NCI-H2171 treated with DMSO at 0.1 percent for 48 hours (cell line): ENCODE measurements around the gene FDPS.
"Not testable (repeated sequence)": the region's sequence is repeated elsewhere in the genome, so short reads cannot be mapped to it uniquely, and the experiment has no call there.

Experiments used
- DNase-seq: peaks from one replicate; lab custom pipeline; 2025; lab: John Stamatoyannopoulos, UW

FDPS gene

DNA sequence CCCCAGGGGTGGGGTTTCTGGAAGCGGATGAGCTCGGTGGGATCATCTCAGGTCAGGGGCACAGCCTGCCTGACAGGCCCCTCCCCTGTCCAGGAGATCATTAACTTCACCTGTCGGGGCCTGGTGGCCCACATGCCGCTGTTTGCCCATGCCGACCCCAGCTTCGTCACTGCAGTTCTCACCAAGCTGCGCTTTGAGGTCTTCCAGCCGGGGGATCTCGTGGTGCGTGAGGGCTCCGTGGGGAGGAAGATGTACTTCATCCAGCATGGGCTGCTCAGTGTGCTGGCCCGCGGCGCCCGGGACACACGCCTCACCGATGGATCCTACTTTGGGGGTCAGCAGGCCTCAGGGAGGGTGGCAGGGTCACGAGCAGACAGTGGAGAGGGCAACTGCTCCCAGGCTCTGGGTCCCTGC lies 23.0 kb upstream of the FDPS start:
- DNase-seq: no peak

DNA sequence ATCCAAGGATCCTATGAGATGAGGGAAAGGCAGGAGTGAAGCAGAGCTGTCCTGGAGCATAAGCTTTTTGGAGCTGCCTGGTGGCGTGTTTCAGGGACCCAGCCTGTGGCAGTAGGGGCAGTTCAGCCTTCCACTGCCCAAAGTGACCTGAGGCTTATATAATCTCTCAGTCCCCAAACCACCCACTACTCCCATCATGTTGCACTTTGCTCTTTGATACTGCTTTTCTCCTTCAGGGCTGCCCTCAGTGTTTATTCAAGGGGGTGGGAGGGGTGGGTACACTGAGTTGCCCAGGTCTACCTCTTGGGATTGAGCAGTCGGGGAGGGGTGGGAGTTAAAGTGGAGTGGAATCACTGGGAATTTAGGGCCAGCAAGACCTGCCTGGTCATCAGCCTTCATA lies 22.1 kb upstream of the FDPS start:
- DNase-seq: no peak

DNA sequence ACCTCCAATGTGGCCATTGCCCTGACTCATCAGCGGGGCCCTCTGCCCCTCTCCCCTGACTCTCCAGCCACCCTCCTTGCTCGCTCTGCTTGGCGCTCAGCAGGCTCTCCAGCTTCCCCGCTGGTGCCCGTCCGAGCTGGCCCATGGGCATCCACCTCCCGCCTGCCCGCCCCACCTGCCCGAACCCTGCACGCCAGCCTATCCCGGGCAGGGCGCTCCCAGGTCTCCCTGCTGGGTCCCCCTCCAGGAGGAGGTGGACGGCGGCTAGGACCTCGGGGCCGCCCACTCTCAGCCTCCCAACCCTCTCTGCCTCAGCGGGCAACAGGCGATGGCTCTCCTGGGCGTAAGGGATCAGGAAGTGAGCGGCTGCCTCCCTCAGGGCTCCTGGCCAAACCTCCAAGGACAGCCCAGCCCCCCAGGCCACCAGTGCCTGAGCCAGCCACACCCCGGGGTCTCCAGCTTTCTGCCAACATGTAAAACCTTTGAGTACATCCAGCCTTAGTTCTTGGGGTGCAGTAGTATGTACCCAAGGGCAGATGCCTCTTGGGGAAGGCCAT lies 20.6 kb upstream of the FDPS start:
- DNase-seq: no peak

DNA sequence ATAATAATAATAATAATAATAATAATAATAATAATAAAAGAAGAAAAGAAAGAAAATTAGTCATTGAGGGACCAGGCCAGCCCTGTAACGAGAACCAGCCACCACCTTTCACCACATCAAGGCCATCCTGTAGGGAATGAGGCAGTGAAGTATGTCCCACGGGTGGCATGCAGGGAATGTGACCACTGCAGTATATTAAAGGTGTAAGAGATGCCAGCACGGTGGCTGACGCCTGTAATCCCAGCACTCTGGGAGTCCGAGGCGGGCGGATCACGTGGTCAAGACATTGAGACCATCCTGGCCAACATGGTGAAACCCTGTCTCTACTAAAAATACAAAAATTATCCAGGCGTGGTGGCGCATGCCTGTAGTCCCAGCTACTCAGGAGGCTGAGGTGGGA lies 17.7 kb upstream of the FDPS start:
- DNase-seq: not testable (repeated sequence)

DNA sequence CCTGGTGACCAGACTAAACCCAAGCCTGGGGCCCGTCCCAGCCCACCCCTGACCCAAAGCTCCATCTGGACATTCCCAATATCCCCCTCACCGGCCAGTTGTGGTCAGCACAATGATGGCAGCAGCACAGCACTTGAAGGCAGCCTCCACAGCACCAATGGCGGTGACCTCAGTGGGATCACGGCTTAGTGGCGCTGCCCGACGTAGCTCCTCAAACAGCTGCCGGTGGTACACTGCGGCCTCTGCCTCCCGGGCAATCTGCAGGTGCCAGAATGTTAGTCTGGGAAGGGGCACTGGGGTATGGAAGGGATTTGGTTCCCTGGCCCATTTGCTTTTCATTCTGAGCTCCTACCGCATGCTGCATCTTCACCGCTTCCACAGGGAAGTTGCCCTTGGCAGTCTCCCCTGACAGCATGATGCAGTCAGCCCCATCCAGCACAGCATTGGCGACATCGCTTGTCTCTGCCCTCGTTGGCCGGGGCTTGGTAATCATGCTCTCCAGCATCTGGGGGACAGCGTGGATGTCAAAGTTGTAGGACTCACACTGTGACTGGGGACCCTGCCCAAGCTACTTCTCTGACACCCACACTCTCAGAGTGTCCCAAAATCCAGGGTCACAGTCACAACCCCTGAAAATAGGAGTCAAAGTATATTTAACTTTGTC lies 15.4 kb upstream of the FDPS start:
- no peak for DNase-seq

DNA sequence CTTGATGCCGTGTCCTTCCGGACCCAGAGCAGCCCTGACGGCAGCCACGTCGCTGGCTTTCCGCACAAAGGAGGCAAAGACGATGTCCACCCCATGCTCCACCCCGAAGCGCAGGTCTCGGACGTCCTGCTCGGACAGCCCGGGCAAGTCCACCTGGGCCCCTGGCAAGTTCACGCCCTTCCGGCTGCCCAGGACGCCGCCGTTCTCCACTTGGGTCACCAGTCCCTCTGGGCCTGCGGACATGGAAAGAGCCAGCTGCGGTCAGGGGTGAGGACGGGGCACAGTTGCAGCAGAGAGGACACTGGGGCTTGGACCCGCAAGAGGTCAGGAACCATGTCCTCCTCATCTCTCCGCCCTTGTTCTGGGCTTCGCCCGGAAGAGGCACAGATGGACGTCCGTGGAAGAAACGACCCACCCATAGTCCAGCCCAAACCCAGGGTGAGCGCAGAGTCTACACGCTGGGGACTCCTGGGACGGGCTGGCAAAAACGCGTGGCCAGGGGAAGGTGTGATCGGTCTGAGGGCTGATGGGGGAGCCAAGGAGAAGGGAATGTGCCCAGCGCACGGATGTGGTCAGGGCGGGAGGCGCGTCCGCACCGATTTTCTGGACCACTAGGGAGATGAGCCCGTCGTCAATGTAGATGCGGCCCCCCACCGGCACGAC lies 14.0 kb upstream of the FDPS start:
- no peak for DNase-seq

DNA sequence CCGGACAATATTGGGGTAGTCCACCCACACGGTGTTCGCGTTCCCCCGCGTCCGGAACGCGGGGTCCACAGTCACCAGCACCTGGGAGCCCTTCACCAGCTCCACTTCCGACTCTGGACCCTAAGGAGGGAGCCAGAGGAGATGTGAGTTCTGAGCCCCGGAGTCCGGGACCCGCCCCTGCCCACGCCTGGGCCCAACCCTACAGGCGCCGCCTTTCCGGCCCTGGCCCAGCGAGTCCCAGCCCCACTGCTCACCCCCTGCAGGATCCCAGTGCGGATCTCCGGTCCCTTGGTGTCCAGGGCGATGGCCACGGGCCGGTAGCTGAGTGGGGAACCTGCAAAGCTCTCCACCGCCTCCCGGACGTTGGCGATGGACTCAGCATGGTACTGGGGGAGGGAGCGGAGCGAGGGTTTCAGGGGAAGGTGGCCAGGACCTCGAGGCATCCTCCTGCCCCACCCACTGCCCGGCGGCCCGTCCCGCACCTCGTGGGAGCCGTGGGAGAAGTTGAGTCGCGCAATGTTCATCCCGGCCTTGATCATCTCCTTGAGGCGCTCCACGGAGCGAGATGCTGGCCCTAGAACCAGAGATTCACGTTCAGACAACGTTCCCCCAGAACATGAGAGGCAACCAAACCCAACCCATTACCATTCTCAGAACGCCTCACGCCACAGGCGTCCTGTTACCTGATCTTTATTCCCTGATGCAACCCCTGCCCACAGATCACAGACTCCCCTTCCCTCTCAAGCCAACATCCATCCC lies 13.3 kb upstream of the FDPS start:
- DNase-seq: no peak

DNA sequence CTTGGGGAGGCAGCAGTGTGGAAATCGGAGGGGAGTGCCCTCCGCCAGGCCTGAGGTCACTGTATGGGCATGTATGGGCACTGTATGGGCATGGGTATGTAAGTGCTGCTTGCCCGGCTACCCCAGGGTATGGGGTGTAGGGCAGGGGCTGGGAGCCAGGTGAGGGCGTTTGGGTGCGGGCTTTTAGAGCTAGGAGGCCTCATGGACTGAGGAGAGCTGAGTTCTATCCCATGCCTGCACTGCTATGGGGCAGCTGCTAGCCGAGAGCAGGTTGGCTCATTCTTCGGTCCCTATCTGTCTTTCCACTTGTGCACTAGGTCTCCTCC lies 12.8 kb upstream of the FDPS start:
- DNase-seq: no peak

DNA sequence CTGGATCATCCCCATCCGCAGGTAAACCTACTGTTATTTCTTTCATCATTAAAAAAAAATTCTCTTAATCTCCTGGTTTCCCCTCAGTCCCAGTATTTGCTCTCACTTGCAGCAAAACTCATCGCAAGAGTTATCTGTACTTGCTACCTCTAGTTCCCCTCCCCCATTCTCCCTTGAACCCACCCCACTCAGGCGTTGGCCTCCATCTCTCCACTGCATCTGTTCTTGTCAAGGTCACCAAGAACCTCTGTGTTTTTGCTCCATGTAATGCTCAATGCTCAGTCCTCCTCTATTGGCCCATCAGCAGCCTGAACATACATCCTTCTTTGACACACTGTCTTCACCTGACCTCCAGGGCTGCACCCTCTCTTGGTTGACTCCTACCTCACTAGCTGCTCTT lies 12.0 kb upstream of the FDPS start:
- no peak for DNase-seq

DNA sequence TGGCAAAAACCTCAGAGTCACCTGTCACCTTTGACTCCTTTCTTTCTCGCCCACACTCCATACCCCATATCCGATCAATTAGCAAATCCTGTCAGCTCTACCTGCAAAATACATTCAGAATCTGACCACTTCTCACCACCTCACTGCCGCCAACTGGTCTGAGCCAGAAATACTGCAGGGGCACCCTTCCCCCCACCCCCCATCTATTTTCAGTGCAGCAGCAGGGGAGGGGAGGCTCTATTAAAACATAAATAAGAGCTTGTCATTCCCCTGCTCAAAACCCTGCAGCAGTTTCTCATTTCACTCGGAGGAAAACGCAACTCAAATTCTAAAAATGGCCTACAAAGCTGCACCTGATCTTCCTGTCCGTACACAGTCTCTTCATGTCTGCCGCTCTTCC lies 11.3 kb upstream of the FDPS start:
- no peak for DNase-seq

DNA sequence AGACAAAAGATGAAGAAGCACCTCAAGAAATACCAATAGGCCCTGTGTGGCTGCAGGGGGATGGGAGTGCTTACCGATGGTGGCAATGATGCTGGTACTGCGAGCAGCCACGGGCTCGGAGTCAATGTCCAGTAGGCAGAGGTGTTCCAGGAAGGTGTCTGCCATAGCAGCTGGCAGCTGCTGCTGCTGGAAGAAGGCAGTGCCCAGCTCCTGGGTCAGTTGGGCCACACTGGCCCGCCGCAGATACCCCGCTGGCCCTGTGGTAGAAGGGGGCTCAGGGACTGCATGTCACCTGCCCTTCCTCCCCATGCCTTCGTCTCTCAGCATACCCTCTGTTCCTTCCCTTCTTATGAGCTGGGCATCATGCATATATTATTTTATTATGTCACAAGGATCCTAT lies 8.6 kb upstream of the FDPS start:
- no peak for DNase-seq

DNA sequence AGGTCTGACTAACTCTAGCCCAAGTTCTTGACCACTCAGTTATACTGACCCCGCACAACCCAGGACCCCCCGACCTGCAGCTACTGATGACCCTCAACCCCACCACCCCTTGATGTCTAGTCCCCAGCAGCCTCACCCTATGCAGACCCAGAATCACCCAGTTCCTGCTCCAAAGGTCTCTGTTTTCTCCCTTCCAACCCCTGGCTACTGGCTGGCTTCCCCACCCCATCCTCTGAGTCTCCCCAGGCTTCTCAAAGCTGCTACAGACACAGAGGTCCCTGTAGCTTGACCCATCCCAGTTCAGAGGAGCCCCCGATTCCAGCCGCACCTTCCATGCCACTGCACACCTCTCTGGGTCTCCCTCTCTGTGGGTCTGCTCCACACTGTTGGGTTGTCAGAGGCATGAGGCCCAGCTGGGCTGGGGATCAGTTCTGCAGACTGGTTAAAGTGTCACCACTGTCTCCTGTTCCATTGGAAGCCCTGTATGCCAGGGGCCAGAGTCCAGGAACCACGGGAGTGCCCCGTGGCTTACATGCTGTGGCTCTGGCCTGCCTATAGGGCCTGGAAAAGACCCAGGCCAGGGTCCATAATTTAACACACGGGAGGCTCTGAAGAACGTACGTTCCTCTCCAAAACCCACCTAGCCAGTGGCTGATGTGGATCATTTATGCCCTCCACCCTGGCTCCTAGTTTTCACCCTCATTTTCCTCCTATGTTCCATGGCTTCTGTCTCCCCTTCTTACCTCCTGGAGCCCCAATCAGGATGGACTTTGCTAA lies 7.9 kb upstream of the FDPS start:
- no peak for DNase-seq

DNA sequence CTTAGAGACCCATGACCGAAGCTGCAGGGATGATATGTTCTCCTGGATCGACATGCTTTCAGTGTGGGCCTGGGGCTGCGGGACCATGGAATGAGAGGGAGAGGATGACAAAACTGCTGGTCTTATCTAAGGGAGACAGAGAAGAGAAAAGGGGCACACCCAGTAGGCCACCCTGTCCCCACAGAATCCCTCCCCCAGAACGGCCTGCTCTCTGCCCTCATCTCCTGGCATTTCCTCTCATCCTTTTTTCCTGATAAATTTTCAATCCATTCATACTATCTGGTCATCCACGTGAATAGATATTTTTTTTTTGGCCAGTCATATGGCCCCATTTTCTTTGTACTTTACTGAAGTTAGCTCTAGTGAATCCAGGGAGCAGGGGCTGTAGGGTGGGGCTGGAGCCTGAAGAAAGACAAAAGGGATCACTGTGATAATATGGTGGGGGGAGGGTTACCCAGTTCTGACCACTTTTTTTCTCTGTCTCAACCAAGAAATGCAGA lies 7.3 kb upstream of the FDPS start, which contains the start of gene PKLR:
Gene PKLR (minus strand): TSS at position 97 of the 500 bp plus-strand sequence. CDS start 43 bp downstream, at position 54.
- no peak for DNase-seq

DNA sequence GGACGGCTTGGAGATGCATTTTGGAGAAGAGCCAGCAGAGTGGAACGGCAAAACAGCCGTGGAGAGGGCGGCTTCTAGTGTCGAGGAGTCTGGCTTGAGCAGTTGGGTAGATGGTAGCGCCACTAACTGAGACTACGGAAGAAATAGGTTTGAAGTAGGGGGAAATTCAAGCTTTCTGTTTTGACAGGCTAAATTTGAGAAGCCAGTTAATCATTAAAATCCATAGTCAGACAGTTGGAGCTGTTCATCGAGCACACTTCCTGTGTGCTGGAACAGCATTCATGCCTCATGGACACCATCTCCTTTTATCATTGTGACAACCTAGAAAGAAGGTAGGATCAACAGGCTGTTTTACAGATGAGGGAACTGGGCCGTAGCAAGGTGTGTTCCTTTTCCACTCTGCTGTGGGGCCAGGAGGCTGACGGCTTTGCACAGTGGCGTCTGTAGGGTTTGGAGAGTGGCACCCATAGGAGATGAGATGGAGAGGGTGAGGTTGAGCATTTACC lies 4.1 kb upstream of the FDPS start:
- no peak for DNase-seq

DNA sequence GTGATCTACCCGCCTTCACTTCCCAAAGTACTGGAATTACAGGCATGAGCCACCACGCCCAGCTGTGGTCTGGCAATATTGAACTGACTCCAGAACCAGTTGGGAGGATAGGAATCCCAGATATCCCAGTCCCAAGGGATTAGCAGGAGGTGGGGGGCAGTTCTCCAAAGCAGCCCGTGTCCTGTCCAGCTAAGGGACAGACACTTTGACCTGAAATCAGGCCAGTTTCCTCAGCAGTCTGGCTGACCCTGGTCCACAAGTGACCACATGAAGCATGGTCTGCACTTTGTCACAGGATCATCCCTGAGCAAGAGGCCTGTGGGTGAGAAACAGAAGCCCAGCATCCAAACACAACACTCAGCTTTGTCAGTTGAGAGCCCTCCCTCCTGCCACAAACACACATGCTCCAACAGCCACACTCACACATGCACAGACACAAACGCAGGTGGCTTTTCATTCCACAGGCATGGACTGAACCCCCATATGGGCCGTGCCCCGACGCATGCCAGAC lies 2.7 kb upstream of the FDPS start:
- no peak for DNase-seq

DNA sequence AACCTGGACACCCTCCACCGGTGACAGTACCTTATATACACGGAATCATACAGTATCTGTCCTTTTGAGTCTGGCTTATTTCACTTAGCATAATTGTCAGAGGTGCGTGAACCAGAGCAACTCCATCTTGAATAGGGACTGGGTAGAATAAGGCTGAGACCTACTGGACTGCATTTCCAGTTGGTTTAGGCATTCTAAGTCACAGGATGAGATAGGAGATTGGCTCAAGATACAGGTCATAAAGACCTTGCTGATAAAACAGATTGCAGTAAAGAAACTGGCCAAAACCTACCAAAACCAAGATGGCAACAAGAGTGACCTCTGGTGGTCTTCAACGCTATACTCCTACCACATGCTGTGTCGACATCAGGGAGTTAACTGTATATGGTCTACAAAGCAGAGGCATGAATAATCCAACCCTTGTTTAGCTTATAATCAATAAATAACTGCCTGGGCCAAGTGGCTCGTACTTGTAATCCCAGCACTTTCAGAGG lies 1.4 kb upstream of the FDPS start:
- DNase-seq: peak; percentile 14

DNA sequence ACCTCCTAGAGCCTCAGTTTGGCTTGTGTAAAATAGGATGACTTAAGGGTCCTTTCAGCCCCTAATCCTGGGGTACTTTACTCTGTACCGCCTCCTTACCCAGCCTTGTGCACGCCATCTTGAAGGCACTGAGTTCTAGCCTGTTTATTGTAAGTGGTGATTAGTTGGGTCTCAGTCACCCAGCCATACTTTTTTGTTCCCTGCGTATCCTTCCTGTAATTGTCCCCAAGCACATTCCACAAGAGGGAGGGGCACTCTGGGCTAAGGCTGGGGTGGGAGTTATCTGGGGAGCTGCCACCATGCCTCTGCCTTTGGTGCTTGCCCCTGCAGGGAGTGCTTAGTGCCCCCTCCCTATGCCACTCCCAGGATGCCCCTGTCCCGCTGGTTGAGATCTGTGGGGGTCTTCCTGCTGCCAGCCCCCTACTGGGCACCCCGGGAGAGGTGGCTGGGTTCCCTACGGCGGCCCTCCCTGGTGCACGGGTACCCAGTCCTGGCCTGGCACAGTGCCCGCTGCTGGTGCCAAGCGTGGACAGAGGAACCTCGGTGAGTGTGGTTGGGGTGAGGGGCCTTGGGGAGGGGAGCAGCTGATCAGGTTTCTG lies 856 bp downstream of the FDPS start:
- peak; percentile 32 for DNase-seq

DNA sequence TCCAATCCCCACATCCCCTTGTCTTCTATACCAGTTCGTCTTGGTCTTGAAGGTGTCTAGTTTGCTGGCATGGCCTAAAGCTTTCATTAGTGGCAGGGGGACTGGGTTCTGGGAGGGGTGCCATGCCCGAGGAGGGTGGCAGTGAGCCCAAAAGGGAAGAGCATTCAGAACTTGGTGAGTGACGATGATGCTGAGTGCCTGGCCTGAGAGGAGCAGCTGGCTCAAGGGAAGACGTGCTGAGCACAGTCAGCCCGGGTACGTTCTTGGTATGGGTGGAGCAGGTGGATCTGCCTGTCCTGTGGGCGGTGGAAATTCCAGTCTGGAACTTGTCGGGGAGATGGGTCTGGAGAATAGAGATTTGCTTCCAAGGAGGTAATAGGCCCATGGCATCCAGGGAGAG lies 4.6 kb downstream of the FDPS start:
- DNase-seq: no peak

DNA sequence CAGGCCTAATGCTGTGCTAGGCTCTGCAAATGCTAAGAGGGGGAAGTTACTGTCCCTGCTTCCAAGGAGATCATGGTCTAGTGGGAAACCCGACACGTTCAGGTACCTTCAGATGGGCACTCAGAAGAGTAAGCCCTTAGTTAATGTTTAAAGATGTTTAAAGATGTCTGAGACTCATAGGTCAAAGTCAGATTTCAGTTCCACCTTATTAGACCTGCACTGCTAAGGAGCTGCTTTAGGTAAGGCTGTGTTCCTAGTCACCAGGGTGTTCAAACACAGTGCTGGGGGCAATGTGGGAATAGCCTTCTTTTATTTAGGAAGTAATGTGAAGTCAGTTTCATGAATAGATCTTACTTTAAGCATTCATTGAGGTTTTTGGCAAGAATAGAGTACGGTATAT lies 8.3 kb downstream of the FDPS start:
- DNase-seq: no peak

DNA sequence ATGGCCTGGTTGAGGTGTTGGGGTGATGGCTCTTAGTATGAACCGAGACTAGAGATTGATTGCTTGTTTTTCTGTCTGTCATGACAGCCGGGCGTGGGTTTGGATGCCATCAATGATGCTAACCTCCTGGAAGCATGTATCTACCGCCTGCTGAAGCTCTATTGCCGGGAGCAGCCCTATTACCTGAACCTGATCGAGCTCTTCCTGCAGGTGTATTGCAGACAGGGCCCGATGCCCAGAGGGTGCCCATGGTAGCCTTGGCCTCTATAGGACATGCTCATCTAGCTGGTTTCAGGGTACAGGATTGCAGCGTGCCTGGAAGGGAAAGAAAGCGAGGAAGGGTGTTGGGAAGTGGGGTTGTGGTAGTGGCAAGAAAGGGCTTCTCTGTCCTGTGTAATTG lies 9.4 kb downstream of the FDPS start:
- no peak for DNase-seq

DNA sequence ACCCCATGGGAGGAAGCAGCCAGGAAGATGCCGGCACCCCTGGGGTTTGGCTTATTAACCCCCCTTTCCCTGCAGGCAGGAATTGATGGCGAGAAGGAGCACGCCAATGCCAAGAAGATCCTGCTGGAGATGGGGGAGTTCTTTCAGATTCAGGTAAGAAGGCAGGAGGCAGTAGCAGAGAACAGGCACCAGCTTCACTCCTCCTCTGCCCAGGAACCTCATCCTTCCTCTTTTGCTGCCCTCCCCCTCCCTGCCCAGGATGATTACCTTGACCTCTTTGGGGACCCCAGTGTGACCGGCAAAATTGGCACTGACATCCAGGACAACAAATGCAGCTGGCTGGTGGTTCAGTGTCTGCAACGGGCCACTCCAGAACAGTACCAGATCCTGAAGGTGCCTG lies 10.9 kb downstream of the FDPS start:
- no peak for DNase-seq
